Measurements from ENCODE around the gene SIPA1L2.

DNA sequence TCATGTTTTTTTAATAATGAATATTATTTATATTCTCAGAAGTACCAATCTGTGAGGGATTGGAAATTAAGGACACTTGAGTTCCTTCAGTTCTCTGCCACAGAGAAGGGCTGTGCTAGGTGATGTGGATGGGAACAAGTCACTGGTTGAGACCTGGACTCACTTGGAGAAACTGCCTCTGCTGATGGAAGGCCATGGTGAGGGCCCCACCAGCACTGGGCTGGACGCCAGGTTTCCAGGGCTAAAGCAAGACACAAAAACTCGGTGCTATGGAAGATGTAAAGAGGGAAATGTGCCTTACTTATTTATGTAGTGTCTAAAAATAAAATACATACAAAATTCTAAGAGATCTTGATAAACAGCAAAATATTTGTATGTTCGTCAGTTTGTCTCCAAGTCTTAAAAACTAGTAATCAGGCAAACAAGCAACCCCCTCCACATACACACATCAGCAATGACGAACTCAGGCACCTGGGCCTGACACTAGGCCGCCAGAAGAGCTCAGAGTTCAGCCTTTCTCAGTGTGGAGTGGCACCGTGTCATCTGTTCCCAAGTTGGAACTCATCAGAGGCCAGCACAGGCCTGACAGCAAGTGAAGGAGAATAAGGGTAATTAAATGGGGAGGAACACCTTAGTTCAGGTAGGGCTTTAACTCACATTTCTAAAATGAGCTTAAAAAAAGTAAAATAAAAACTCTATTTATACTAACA is 19.6 kb downstream of the SIPA1L2 start:
- TF ChIP-seq, protein P1, sequence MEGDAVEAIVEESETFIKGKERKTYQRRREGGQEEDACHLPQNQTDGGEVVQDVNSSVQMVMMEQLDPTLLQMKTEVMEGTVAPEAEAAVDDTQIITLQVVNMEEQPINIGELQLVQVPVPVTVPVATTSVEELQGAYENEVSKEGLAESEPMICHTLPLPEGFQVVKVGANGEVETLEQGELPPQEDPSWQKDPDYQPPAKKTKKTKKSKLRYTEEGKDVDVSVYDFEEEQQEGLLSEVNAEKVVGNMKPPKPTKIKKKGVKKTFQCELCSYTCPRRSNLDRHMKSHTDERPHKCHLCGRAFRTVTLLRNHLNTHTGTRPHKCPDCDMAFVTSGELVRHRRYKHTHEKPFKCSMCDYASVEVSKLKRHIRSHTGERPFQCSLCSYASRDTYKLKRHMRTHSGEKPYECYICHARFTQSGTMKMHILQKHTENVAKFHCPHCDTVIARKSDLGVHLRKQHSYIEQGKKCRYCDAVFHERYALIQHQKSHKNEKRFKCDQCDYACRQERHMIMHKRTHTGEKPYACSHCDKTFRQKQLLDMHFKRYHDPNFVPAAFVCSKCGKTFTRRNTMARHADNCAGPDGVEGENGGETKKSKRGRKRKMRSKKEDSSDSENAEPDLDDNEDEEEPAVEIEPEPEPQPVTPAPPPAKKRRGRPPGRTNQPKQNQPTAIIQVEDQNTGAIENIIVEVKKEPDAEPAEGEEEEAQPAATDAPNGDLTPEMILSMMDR (conservative IDR thresholded peaks at IDR 0.05; ENCODE audit: low read length): no peak
- no peak for TF ChIP-seq EZH2phosphoT487 (IDR thresholded peaks at IDR 0.05; ENCODE audit: borderline replicate concordance, low read depth, low read length)

All from OCI-LY7 (cell line).